ENCODE data around the gene SPPL2A.

Gene SPPL2A

GRCh38 chr15:50751394-50751793 is 14.1 kb downstream of the SPPL2A start:
- Histone ChIP-seq H3K4me1 (ENCODE audit: insufficient read depth, low read length) (no peaks in the 10 kb centered on the region), H3K27me3 (ENCODE audit: insufficient read depth, low read length) (no peaks in the 10 kb centered on the region), H3K36me3 (ENCODE audit: insufficient read depth, low read length) (peaks cover 12% of the 10 kb centered on the region)

GRCh38 chr15:50750227-50750705 is 15.2 kb downstream of the SPPL2A start:
- no peaks in the 10 kb centered on the region for H3K4me1 ChIP-seq (ENCODE audit: insufficient read depth, low read length)
- no peak overlapping the region for H3K4me3 ChIP-seq (ENCODE audit: low read length)
- no peaks in the 10 kb centered on the region for H3K9me3 ChIP-seq (ENCODE audit: low read length)
- no peak overlapping the region for H2AFZ ChIP-seq (ENCODE audit: low read depth, low read length)
- peaks cover 12% of the 10 kb centered on the region for H3K36me3 ChIP-seq (ENCODE audit: insufficient read depth, low read length)
- no peaks in the 10 kb centered on the region for H3K27me3 ChIP-seq (ENCODE audit: insufficient read depth, low read length)

More at GRCh38 chr15:50751394-50751793, 14.1 kb downstream of the SPPL2A start:
- Histone ChIP-seq H3K9me3 (ENCODE audit: low read length) (no peaks in the 10 kb centered on the region), H2AFZ (ENCODE audit: low read depth, low read length) (no peak overlapping the region), H3K4me3 (ENCODE audit: low read length) (no peak overlapping the region)

GRCh38 chr15:50747523-50747922 is 18.0 kb downstream of the SPPL2A start:
- Histone ChIP-seq H3K27me3 (ENCODE audit: insufficient read depth, low read length) (no peaks in the 10 kb centered on the region), H3K9me3 (ENCODE audit: low read length) (no peaks in the 10 kb centered on the region), H3K4me1 (ENCODE audit: insufficient read depth, low read length) (no peaks in the 10 kb centered on the region), H3K4me3 (ENCODE audit: low read length) (no peak overlapping the region), H2AFZ (ENCODE audit: low read depth, low read length) (no peak overlapping the region), H3K36me3 (ENCODE audit: insufficient read depth, low read length) (peaks cover 14% of the 10 kb centered on the region)

GRCh38 chr15:50744601-50745000 is 20.9 kb downstream of the SPPL2A start:
- Histone ChIP-seq H3K9me3 (ENCODE audit: low read length) (no peaks in the 10 kb centered on the region), H3K4me1 (ENCODE audit: insufficient read depth, low read length) (no peaks in the 10 kb centered on the region), H2AFZ (ENCODE audit: low read depth, low read length) (no peak overlapping the region), H3K36me3 (ENCODE audit: insufficient read depth, low read length) (peaks cover 20% of the 10 kb centered on the region), H3K4me3 (ENCODE audit: low read length) (no peak overlapping the region), H3K27me3 (ENCODE audit: insufficient read depth, low read length) (no peaks in the 10 kb centered on the region)

- peaks cover 20% of the 10 kb centered on the region for H3K36me3 ChIP-seq (ENCODE audit: insufficient read depth, low read length)
- no peaks in the 10 kb centered on the region for H3K9me3 ChIP-seq (ENCODE audit: low read length)
- no peak overlapping the region for H3K4me3 ChIP-seq (ENCODE audit: low read length)
- no peaks in the 10 kb centered on the region for H3K27me3 ChIP-seq (ENCODE audit: insufficient read depth, low read length)
- no peaks in the 10 kb centered on the region for H3K4me1 ChIP-seq (ENCODE audit: insufficient read depth, low read length)
- no peak overlapping the region for H2AFZ ChIP-seq (ENCODE audit: low read depth, low read length)
Measured at GRCh38 chr15:50740955-50741354, 24.6 kb downstream of the SPPL2A start.

GRCh38 chr15:50736823-50737222 is 28.7 kb downstream of the SPPL2A start:
- Histone ChIP-seq H3K4me1 (ENCODE audit: insufficient read depth, low read length) (no peaks in the 10 kb centered on the region), H3K36me3 (ENCODE audit: insufficient read depth, low read length) (peaks cover 32% of the 10 kb centered on the region), H3K27me3 (ENCODE audit: insufficient read depth, low read length) (no peaks in the 10 kb centered on the region), H3K4me3 (ENCODE audit: low read length) (no peak overlapping the region), H3K9me3 (ENCODE audit: low read length) (no peaks in the 10 kb centered on the region), H2AFZ (ENCODE audit: low read depth, low read length) (no peak overlapping the region)

- H3K4me1 ChIP-seq (ENCODE audit: insufficient read depth, low read length), result no peaks in the 10 kb centered on the region
- H3K27me3 ChIP-seq (ENCODE audit: insufficient read depth, low read length), result no peaks in the 10 kb centered on the region
- no peak overlapping the region for H3K4me3 ChIP-seq (ENCODE audit: low read length)
- H3K9me3 ChIP-seq (ENCODE audit: low read length), result no peaks in the 10 kb centered on the region
- H3K36me3 ChIP-seq (ENCODE audit: insufficient read depth, low read length), result peaks cover 31% of the 10 kb centered on the region
- no peak overlapping the region for H2AFZ ChIP-seq (ENCODE audit: low read depth, low read length)
Measured at GRCh38 chr15:50735156-50735555, 30.4 kb downstream of the SPPL2A start.

GRCh38 chr15:50726315-50726714 is 39.2 kb downstream of the SPPL2A start:
- no peaks in the 10 kb centered on the region for H3K27me3 ChIP-seq (ENCODE audit: insufficient read depth, low read length)
- peaks cover 32% of the 10 kb centered on the region for H3K36me3 ChIP-seq (ENCODE audit: insufficient read depth, low read length)
- H3K4me3 ChIP-seq (ENCODE audit: low read length), result no peak overlapping the region
- no peaks in the 10 kb centered on the region for H3K4me1 ChIP-seq (ENCODE audit: insufficient read depth, low read length)
- H3K9me3 ChIP-seq (ENCODE audit: low read length), result no peaks in the 10 kb centered on the region
- H2AFZ ChIP-seq (ENCODE audit: low read depth, low read length), result no peak overlapping the region

- Histone ChIP-seq H2AFZ (ENCODE audit: low read depth, low read length) (no peak overlapping the region), H3K4me3 (ENCODE audit: low read length) (no peak overlapping the region), H3K9me3 (ENCODE audit: low read length) (no peaks in the 10 kb centered on the region), H3K4me1 (ENCODE audit: insufficient read depth, low read length) (no peaks in the 10 kb centered on the region), H3K36me3 (ENCODE audit: insufficient read depth, low read length) (peaks cover 27% of the 10 kb centered on the region), H3K27me3 (ENCODE audit: insufficient read depth, low read length) (no peaks in the 10 kb centered on the region)
Measured at GRCh38 chr15:50718700-50719125, 46.8 kb downstream of the SPPL2A start.

GRCh38 chr15:50712018-50712417 is 53.5 kb downstream of the SPPL2A start:
- Histone ChIP-seq H3K36me3 (ENCODE audit: insufficient read depth, low read length) (peaks cover 15% of the 10 kb centered on the region), H3K9me3 (ENCODE audit: low read length) (no peaks in the 10 kb centered on the region), H2AFZ (ENCODE audit: low read depth, low read length) (no peak overlapping the region), H3K4me3 (ENCODE audit: low read length) (no peak overlapping the region), H3K27me3 (ENCODE audit: insufficient read depth, low read length) (no peaks in the 10 kb centered on the region), H3K4me1 (ENCODE audit: insufficient read depth, low read length) (no peaks in the 10 kb centered on the region)

- Histone ChIP-seq H3K9me3 (ENCODE audit: low read length) (no peaks in the 10 kb centered on the region), H3K27me3 (ENCODE audit: insufficient read depth, low read length) (no peaks in the 10 kb centered on the region), H3K4me3 (ENCODE audit: low read length) (no peak overlapping the region), H3K36me3 (ENCODE audit: insufficient read depth, low read length) (peaks cover 20% of the 10 kb centered on the region), H2AFZ (ENCODE audit: low read depth, low read length) (no peak overlapping the region), H3K4me1 (ENCODE audit: insufficient read depth, low read length) (no peaks in the 10 kb centered on the region)
Measured at GRCh38 chr15:50710585-50710984, 54.9 kb downstream of the SPPL2A start.

- H3K4me1 ChIP-seq (ENCODE audit: insufficient read depth, low read length), result no peaks in the 10 kb centered on the region
- no peak overlapping the region for H2AFZ ChIP-seq (ENCODE audit: low read depth, low read length)
- H3K36me3 ChIP-seq (ENCODE audit: insufficient read depth, low read length), result peaks cover 24% of the 10 kb centered on the region
- no peaks in the 10 kb centered on the region for H3K9me3 ChIP-seq (ENCODE audit: low read length)
- no peak overlapping the region for H3K4me3 ChIP-seq (ENCODE audit: low read length)
- H3K27me3 ChIP-seq (ENCODE audit: insufficient read depth, low read length), result no peaks in the 10 kb centered on the region
Measured at GRCh38 chr15:50707878-50708427, 57.6 kb downstream of the SPPL2A start.

- H3K36me3 ChIP-seq (ENCODE audit: insufficient read depth, low read length), result peaks cover 15% of the 10 kb centered on the region
- H2AFZ ChIP-seq (ENCODE audit: low read depth, low read length), result no peak overlapping the region
- no peaks in the 10 kb centered on the region for H3K4me1 ChIP-seq (ENCODE audit: insufficient read depth, low read length)
- no peak overlapping the region for H3K4me3 ChIP-seq (ENCODE audit: low read length)
- no peaks in the 10 kb centered on the region for H3K27me3 ChIP-seq (ENCODE audit: insufficient read depth, low read length)
- no peaks in the 10 kb centered on the region for H3K9me3 ChIP-seq (ENCODE audit: low read length)
Measured at GRCh38 chr15:50702762-50703334, 62.7 kb downstream of the SPPL2A start.

- Histone ChIP-seq H3K4me3 (ENCODE audit: low read length) (no peak overlapping the region), H3K9me3 (ENCODE audit: low read length) (no peaks in the 10 kb centered on the region), H3K27me3 (ENCODE audit: insufficient read depth, low read length) (no peaks in the 10 kb centered on the region), H2AFZ (ENCODE audit: low read depth, low read length) (no peak overlapping the region), H3K4me1 (ENCODE audit: insufficient read depth, low read length) (no peaks in the 10 kb centered on the region), H3K36me3 (ENCODE audit: insufficient read depth, low read length) (no peaks in the 10 kb centered on the region)
Measured at GRCh38 chr15:50698101-50698500, 67.4 kb downstream of the SPPL2A start.

Data from neuron (in vitro differentiated cells).